Measurements from ENCODE around the gene DAPK2. TPM values are rescaled to one million over a fixed set of nuclear protein-coding genes. Genes with fewer than 3 reads are reported as not detected.

The DAPK2 gene
- total and polyA plus RNA-seq, 2 donors (not counting 1 experiment from before 2014, with no cell fraction given): 14.4 to 21.4 TPM

DNA sequence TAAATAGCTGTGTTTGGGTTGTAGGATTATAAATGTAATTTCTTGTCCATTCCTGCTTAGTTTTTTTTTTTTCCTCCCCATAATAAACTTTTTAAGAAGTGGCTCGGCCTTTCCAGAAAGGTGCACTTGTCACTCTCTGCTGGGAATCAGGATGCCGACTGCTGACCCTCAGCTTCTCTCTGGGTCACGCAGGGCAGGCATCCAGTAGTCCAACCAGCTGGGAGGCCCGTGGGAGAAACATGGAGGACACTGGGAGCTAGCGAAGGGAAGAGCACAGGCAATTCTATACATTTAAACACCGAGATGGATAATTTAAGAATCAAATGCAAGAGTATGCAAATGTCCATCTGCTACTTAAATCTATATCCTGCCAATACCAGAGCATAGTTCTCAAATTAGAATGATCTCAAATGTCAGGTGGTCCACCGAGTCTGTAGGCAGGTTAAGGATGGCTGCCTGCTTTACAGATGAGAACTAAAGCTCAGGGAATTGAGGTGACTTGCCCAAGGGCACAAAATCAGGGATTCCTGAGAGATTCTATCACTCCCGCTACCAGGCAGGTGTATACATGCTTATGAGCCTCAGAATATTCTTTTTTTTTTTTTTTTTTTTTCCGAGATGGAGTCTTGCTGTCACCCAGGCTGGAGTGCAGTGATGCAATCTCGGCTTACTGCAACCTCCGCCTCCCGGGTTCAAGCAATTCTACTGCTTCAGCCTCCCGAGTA is 64.5 kb downstream of the DAPK2 start:
- H3K36me3 ChIP-seq (ENCODE audit: control insufficient read depth, insufficient read depth, low read length): no peaks in the 10 kb centered on the region
- no peak overlapping the region for H3K4me2 ChIP-seq (ENCODE audit: extremely low read depth, insufficient read depth, low read length)
- no peak overlapping the region for H3K27ac ChIP-seq (ENCODE audit: insufficient read depth, low read length)
- H3K9me3 ChIP-seq (ENCODE audit: control insufficient read depth, insufficient read depth, low read depth, low read length): no peaks in the 10 kb centered on the region
- no peak overlapping the region for H2AFZ ChIP-seq (ENCODE audit: low read length)
- no peak for DNase-seq (ENCODE audit: low read depth in 2 of 2)
- no peak overlapping the region for H3K4me3 ChIP-seq (replicated peaks in 1 of 4; ENCODE audit: control extremely low read depth in 1 of 4, insufficient read depth in 1 of 4, low read depth in 3 of 4, low read length in 4 of 4)
- H3K27me3 ChIP-seq (ENCODE audit: control insufficient read depth, insufficient read depth, low read length): no peaks in the 10 kb centered on the region
- H4K20me1 ChIP-seq (ENCODE audit: control insufficient read depth, extremely low read depth, insufficient read depth, low read length): no peaks in the 10 kb centered on the region
- TF ChIP-seq EZH2 (IDR thresholded peaks at IDR 0.05; ENCODE audit: low read length, missing control alignments) (no peak), CTCF (conservative IDR thresholded peaks at IDR 0.05 in 1 of 2, IDR thresholded peaks at IDR 0.05 in 1 of 2; ENCODE audit: low read depth in 1 of 2, low read length in 2 of 2) (no peak)
- no peaks in the 10 kb centered on the region for H3K4me1 ChIP-seq (ENCODE audit: control insufficient read depth, extremely low read depth, insufficient read depth, low read length)
- no peak overlapping the region for H3K9ac ChIP-seq (ENCODE audit: insufficient read depth, low read length)
- no peaks in the 10 kb centered on the region for H3K79me2 ChIP-seq (ENCODE audit: control insufficient read depth, insufficient read depth, low read length)

- no peak for DNase-seq (ENCODE audit: low read depth in 2 of 2)
- Histone ChIP-seq H3K27me3 (ENCODE audit: control insufficient read depth, insufficient read depth, low read length) (no peaks in the 10 kb centered on the region), H3K36me3 (ENCODE audit: control insufficient read depth, insufficient read depth, low read length) (no peaks in the 10 kb centered on the region), H3K9me3 (ENCODE audit: control insufficient read depth, insufficient read depth, low read depth, low read length) (no peaks in the 10 kb centered on the region), H3K4me2 (ENCODE audit: extremely low read depth, insufficient read depth, low read length) (no peak overlapping the region), H3K9ac (ENCODE audit: insufficient read depth, low read length) (no peak overlapping the region), H4K20me1 (ENCODE audit: control insufficient read depth, extremely low read depth, insufficient read depth, low read length) (no peaks in the 10 kb centered on the region), H3K27ac (ENCODE audit: insufficient read depth, low read length) (no peak overlapping the region), H3K4me1 (ENCODE audit: control insufficient read depth, extremely low read depth, insufficient read depth, low read length) (no peaks in the 10 kb centered on the region), H2AFZ (ENCODE audit: low read length) (no peak overlapping the region), H3K4me3 (replicated peaks in 1 of 4; ENCODE audit: control extremely low read depth in 1 of 4, insufficient read depth in 1 of 4, low read depth in 3 of 4, low read length in 4 of 4) (no peak overlapping the region), H3K79me2 (ENCODE audit: control insufficient read depth, insufficient read depth, low read length) (no peaks in the 10 kb centered on the region)
- TF ChIP-seq CTCF (conservative IDR thresholded peaks at IDR 0.05 in 1 of 2, IDR thresholded peaks at IDR 0.05 in 1 of 2; ENCODE audit: low read depth in 1 of 2, low read length in 2 of 2) (no peak), EZH2 (IDR thresholded peaks at IDR 0.05; ENCODE audit: low read length, missing control alignments) (no peak)
Observed at GRCh38 chr15:63979262-63979793, 67.0 kb downstream of the DAPK2 start.

DNA sequence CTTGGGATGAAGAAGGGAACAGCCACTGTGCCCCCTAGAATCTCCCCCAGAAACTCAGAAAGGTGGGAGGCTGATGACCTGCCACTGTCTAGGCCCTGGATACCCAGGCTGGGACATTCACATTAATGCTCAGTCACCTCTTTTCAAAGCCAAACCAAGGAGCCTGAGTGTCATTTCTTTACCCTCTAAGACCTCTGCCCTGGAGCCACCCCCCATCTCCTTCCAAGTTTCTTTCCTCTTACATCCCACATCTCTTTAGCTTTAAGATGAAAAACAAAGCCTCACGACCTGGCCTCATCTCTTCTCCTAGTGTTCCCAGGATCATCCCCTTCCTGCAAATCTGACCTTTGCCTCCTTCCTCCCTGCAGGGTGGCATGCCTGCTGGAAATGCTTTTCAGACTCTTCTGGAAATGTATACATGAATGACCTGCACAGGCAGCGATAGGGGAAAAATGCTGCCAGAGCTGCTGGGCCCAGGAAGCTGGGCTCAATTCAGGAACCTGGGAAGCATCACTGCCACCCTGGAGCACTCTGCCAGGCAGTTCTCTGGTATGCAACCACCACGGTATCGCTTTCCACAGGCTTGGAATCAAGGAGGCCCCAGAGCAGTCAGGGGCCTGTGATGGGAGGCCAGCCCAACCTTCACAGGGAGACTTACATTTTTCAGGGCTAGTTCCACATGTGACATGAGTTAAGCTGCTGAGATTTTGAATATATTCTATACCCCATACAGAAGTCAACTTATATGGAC is 67.6 kb downstream of the DAPK2 start:
- no peak overlapping the region for H3K4me2 ChIP-seq (ENCODE audit: extremely low read depth, insufficient read depth, low read length)

More for the DNA sequence above, 67.6 kb downstream of the DAPK2 start:
- H3K27me3 ChIP-seq (ENCODE audit: control insufficient read depth, insufficient read depth, low read length): no peaks in the 10 kb centered on the region
- no peak for DNase-seq (ENCODE audit: low read depth in 2 of 2)
- H3K9ac ChIP-seq (ENCODE audit: insufficient read depth, low read length): no peak overlapping the region
- H3K4me3 ChIP-seq (replicated peaks in 1 of 4; ENCODE audit: control extremely low read depth in 1 of 4, insufficient read depth in 1 of 4, low read depth in 3 of 4, low read length in 4 of 4): no peak overlapping the region
- TF ChIP-seq EZH2 (IDR thresholded peaks at IDR 0.05; ENCODE audit: low read length, missing control alignments) (no peak), CTCF (conservative IDR thresholded peaks at IDR 0.05 in 1 of 2, IDR thresholded peaks at IDR 0.05 in 1 of 2; ENCODE audit: low read depth in 1 of 2, low read length in 2 of 2) (no peak)
- H3K79me2 ChIP-seq (ENCODE audit: control insufficient read depth, insufficient read depth, low read length): no peaks in the 10 kb centered on the region
- H3K9me3 ChIP-seq (ENCODE audit: control insufficient read depth, insufficient read depth, low read depth, low read length): no peaks in the 10 kb centered on the region
- H2AFZ ChIP-seq (ENCODE audit: low read length): no peak overlapping the region
- no peaks in the 10 kb centered on the region for H4K20me1 ChIP-seq (ENCODE audit: control insufficient read depth, extremely low read depth, insufficient read depth, low read length)
- no peaks in the 10 kb centered on the region for H3K36me3 ChIP-seq (ENCODE audit: control insufficient read depth, insufficient read depth, low read length)
- no peak overlapping the region for H3K27ac ChIP-seq (ENCODE audit: insufficient read depth, low read length)
- peaks cover 2% of the 10 kb centered on the region for H3K4me1 ChIP-seq (ENCODE audit: control insufficient read depth, extremely low read depth, insufficient read depth, low read length)

Data from fibroblast of lung (primary cell).